Hematopoietic multipotent progenitor cell treated with erythropoietin and hydrocortisone succinate and interleukin-3 and kit ligand, for 4 days (in vitro differentiated cells): Measurements from ENCODE around the gene SLCO3A1.

Experiments used
- DNase-seq: peaks from one replicate; pipeline ENCODE4 v3.0.0-alpha.2; 2015

Gene SLCO3A1

DNA sequence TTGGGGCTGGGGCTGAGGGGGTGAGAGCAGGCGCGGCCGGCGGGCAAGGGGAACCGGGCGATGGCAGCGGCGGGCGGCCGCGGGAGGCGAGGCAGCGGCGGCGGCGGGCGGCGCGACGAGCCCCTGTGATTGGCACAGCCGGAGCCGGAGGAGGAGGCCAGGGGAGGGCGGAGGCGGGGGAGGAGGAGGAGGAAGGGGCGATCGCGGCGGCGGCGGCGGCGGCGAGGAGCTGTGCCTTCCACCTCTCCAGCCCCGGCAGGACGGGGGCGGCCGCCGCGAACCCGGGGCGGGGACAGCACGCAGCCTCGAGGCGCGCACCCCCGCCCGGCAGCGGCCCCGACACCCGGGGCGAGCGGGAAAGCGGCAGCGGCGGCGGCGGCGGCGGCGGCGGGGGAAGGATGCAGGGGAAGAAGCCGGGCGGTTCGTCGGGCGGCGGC, at the start of gene SLCO3A1:
Gene SLCO3A1 (plus strand): TSS at position 198 of the 437 bp plus-strand sequence.
- DNase-seq: peak; percentile 87

DNA sequence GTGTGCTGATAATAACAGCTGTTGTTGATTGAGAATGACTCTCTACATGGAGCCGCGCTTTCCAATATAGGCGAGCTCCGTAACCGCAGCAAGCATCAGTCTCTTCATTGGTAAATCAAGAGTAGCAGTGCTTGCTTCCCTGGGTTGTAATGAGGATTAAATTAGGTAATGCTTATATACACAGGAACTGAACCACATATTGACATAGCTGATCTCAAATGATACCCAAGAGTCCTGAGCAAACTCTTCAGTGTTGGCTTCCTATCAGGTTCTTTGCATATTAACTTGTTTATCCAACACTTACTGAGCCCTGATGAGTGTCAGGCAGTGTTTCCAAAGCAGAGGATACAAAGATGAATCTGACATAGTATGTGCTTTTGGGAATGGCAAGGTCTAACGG, 46.4 kb upstream of the SLCO3A1 start:
- no peak for DNase-seq

DNA sequence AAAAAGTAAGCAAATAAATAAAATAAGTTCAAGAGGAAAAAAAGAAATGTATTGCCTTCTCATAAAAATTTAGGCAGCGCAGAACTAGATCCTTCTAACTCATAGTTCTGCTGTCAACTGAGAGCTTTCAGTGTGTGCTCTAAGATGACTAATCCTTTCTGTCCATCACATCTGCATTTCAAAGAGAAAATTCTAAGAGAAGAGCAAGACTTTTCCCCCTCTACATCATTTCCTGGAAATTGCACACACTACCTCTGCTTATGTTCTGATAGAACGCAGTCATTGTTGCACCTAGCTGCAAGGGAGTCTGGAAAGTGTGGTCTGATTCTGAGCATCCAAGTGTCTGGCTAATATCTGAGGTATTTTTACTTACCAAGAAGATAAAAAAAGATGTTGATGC, 39.6 kb upstream of the SLCO3A1 start:
- DNase-seq: no peak

DNA sequence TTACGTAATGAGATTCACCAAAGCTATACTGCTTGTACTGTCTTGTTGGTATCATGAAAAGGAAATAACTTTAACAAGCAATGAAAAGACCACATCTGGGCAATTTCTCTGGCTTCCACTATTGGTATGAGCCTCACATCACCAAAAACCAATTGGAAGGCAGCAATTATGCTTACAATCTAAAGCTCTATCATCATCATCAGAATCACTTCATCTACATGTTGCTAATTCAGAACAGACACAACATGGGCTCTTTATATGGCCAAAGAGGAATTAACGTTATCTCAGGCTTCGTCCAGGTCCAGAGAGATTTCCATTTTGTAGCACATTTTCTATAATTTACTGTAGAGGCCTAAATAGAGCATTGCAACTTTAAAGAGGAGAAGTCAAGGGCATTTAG, 36.6 kb upstream of the SLCO3A1 start:
- DNase-seq: no peak

DNA sequence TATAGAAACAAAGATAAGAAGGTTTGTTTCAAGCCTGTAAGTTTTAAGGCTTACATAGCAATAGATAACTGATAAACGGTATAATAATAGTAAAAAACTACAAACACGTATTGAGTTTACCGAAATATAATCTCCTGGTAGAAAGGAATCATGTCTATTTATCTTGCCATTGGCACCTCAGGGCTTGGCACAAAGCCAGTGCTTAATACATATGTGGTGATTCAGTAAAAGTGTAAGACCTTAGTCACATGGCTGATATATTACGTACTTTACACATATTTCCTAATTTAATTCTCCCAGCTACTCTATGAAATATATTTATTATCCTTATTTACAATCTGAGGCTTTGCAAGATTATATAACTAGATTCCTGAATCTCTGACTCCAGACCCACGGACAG, 32.0 kb upstream of the SLCO3A1 start:
- DNase-seq: no peak

DNA sequence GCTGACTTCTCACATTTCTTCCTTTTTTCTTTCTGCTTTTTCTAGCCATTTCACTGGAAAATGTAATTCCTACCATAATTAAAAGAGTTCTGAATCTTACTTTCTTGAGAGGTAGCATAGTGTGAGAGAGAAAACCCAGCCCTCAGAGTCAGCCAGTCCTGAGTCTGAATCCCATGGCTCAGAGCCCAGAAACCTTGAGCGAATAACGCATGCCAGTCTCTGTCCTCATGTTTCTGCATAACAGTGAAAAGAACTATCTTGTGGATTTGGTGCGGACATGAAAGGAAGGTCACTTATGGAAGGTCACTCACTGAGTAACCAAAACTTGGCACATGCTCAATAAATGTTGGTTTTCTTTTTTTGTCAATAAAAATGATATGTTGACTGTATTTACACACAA, 29.3 kb upstream of the SLCO3A1 start:
- DNase-seq: no peak

DNA sequence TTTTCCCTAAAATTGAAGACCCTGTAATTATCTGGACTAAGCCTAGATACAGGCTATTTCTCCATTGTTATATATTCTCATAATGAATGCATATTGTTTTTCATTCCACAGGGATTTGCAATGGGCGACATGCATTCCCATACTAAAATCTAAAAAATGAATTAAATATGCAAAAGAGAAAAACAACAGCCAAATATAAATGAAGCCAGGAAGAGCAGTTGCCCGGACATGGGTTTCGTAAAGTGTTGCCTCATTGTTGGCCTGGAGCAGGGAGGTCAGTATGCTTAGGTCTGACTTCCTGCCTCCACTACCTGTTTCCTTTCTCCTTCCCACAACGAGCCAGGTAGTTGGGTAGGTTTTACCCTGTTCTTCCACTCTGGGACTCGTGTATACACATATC, 27.1 kb upstream of the SLCO3A1 start:
- no peak for DNase-seq

DNA sequence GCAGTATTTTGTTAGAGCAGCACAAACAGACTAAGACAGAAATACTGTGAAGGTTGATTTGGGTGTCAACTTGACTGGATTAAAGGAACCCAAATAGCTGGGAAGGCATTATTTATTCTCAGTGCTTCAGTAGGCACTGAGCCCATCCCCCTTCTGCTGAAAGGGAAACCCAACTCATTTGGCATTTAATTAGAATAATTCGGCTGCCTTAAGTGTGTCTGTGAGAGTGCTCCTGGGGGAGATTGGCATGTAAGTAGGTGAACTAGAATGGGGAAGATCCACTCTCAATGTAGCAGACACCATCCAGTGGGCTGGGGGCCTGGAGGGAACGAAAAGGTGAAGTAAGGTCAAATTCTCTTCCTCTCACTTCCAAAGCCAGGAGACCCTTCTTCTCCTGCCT, 20.5 kb upstream of the SLCO3A1 start:
- DNase-seq: no peak

DNA sequence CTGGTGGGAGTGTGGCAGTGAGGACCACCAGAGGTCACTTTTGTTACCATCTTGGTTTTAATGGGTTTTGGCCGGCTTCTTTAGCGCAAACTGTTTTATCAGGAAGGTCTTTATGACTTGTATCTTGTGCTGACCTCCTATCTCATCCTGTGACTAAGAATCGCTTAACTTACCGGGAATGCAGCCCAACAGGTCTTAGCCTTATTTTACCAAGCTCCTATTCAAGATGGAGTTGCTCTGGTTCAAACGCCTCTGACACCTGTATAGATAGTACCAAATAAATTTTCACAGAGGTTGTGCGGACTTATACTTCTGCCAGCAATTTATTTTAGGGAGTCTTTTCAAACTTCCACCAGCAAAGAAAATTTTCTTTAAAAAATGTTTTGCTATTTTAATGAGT, 13.6 kb upstream of the SLCO3A1 start:
- no peak for DNase-seq

DNA sequence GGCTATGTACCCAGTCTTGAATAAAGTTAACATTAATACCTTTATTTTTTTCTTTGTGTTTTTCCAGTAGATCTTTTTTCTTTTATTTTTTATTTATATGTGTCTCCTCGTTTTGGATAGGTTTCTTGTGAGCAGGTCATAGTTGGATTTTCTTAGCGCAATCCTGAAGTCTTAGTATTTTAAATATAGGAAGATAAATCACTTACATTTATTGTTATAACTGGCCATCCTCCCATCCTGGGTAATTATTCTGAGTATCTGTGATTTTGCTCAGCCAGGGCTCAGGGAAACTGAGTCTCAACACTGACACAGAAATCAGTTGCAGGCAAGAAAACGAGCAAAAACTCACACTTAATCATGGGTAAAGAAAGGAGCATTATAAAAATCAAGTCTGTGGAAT, 11.6 kb upstream of the SLCO3A1 start:
- DNase-seq: no peak

DNA sequence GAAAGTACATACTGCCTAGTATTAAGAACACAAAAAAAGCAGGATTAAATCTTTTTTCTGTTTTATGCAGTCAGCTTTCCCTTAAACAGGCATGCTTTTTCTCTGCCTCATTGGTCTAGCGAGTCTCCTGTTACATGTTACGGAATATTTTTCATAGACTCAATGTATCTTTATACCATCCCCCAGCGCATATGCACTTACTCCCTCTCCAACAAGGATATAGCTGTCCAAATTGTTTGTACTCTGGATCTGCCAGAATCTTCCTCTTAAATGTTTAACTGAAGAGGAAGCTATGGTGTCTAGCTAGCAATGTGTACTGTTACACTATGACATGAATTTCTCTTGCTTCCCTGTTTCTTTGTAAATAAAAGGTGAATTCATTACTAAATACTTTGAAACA, 9.2 kb upstream of the SLCO3A1 start:
- no peak for DNase-seq

DNA sequence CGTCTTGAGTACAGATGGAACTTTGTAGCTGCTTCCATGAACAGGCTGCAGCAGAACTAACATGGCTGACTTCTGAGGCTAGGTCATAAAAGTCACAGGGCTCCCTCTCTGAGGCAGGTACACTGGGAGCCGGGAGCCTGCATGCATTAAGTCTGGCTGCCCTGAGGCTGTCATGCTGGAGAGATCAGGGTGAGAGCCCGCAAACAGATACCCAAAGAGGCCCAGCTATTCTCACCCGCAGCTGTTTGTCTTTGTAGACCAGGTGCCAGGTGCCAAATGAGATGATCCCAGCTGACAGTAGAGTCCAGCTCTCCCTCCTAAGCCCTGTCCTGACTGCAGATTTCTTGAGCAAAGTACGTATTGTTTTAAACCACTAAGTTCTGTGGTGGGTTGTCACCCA, 8.6 kb upstream of the SLCO3A1 start:
- no peak for DNase-seq

DNA sequence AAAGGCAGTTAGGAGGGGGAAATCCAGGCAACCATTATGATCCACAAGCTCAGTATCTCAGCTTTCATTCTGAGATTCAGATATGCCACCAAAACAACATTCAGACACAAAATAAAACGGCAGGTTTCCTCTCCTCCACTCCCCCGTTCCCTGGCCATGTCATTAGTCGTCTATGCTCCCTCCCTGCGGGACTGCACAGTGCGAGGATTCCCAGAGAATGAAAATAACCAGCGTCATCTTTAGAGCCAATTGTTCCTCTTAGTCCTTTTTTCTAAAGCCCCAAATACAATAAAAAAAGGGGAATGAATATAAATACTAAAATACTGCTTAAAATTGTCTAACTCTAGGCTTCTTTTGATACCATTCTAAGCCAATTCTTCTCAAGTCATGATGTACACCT, 7.8 kb upstream of the SLCO3A1 start:
- DNase-seq: no peak

DNA sequence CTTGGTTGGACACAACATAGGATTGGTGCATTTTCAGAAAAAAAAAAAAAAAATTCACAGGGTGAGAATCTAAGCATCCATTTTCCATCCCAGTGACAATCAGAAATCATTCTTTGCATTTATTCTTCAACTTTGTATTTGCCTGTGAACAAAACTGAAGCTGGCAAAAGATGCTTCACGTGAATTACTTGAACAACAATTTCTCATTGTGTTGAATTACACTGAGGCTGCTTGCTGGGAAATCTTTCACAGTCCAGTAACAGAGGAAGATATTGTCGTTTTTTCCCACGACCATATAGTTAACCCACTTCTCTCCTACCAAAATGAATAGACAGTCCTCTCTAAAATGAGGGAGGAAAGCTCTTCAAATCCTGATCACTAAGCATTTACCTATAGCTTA, 4.3 kb upstream of the SLCO3A1 start:
- no peak for DNase-seq

DNA sequence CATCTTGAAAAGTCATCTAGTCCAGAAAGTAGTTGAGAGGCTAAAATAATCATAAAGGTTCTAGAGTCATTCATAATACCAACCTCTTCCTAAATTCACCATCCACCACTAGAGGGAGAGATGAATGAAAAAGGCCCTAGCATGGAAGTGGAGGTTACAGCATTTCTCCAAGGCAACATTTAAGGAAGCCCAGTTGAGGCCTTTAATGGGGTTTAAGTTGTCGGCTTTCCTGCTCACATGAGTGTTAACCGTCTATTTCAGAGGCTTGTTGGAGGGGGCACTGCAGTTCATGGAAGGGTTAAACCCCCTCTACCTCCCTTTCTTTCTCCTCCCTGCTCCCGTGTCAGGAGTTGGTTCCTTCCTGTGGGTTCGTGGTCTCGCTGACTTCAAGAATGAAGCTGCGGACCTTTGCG, 3.8 kb upstream of the SLCO3A1 start:
- DNase-seq: peak; percentile 90

DNA sequence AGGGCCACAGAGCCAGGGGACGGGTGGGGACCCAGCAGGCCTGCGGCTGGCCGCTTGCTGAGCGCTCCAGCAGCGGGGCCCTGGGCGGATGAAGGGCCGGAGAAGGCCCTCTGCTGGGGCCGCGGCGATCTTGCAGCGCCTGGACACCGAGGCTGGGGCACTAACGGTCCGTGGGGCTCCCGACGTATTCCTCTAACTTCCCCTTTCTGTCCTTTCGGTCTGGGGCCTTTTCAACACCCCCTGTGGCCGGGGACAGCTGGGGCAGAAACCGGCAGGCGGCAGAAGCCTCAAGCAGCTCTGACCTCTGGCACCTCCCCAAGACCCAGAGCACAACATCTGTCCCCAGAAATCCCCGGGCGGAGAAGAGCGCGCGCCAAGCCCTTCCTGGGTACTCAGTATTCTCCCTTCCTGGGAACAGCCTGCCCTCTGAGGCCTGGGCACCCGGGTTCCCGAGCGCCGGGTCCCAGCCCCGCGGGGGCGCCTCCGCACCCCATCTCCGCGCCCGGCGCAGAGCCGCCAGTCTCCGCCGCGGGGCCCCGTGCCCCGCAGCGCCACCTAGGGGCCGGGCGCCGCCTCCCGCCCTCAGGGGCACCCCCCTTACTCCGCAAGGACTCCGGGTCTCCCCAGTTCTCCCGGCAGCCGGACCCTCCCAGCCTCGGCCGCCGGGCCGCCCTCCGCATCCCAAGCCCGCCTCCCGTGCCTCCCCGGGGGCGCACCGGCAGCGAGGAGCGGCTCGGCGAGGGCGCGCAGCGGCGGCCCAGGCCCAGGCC, 582 bp upstream of the SLCO3A1 start:
- DNase-seq: peak; percentile 95

DNA sequence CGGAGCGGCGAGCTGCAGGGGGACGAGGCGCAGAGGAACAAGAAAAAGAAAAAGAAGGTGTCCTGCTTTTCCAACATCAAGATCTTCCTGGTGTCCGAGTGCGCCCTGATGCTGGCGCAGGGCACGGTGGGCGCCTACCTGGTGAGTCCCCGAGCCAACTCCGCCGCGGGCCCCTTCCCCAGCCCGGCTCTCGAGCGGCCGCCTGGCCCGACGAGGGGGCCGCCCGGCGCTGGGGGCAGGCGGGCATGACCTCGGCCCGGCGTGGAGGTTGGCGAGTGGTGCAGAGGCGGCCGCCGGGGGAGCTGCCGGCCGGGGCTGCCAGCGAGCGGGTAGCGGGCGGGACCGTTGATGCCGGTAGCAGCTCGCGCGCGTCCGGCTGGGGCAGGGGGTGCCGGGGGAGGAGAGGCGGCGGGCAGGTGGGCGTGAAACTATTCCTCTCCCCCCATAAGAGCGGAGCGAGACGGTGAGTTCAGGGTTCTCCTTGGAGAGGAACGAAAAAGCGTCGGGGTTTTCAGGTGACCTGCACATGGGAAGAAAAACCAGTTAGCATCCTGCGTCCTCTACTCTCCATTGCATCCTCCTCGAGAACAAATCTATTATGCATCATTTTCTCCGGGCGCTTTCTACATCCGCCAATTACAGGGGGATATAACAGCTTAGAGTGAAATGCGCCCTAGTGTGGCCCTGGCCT, 585 bp downstream of the SLCO3A1 start:
- peak; percentile 72 for DNase-seq

DNA sequence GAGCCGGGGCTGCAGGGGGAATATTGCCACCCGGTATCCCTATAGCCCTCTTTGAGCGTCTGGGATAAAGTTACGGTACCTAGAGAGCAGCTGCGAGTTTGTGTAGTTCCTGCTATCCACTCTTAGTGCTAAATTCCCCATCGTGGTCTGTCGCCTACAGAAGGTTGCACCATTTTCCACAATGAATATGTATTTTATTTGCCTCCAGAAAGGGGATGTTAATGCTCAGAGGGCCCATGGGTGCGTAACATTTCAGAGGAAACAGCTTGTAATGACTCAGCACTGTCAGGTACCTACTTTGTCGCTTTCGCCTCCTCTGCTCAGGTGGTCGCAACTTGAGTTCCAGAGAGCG, 1.1 kb downstream of the SLCO3A1 start:
- DNase-seq: peak; percentile 74

DNA sequence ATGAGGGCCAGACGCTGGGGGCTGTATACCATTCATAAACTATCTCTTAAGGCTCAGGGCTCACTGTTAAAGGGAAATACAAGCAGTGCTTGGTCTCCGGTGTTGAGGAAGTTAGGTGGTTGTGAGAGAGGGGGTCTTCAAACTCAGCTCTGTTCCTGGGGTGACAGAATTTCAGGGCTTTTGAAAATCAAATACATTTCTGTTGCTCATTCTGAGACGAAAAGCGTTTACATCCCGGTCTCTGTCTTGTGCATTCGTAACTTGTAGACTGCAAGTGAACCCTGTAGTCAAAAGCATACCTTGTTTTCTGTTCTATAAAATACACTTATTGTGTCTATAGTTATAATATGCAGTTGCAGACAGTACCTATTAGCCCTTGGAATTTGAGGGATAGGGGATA, 1.7 kb downstream of the SLCO3A1 start:
- DNase-seq: no peak

DNA sequence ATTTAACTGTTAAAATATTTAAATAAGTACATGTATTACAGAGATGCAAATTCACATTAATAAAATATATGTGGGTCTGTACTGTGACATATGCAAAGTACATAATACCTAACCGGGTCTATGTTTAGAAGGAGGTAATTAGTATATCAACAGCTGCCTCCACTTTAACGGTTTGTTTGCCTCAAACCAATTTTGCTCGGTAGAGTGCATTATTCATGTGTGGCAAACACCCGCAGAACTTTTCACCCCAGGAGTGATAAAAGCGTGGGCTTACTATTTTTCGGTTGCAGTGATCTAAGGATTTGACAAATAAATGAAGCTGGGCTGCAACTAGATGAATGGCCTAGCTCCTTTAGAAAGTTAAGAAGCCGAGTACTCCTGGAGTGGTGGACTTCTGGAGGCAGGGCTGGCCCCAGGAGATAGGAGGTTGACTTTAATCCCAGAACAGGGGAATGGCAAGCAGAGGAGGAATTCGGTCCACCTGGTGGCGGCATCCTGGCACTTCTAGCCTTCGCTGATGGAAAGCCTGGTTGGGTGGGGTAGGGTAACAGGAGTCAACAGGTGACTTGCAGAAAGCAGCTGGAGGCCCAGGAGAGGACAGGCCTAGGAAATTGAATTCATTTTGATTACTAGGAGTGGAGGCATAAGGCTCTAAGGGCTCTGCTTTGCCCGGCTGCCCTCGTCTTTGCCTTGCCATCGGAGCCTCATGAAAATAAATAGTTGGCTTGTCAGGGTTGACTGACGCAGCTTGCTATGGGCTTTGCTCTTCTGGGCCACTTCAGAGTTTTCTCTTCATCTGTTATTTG, 2.4 kb downstream of the SLCO3A1 start:
- no peak for DNase-seq

DNA sequence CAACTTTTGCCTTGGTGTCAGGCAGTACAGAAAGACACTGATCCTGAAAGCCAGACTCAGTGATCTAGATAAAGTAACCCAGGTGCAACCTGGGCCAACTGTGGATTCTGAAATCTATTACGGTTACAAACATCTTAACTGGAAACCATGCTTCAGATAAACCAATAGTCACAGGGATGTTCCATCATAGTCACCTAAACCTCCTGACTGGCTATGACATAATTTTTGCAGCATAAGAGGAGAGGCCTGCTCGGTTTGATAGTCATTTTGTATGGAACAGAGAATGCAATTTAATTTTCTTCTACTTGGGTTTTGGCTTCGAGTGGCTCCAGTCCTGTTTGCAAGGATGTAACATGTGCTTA, 3.7 kb downstream of the SLCO3A1 start:
- DNase-seq: peak; percentile 45

DNA sequence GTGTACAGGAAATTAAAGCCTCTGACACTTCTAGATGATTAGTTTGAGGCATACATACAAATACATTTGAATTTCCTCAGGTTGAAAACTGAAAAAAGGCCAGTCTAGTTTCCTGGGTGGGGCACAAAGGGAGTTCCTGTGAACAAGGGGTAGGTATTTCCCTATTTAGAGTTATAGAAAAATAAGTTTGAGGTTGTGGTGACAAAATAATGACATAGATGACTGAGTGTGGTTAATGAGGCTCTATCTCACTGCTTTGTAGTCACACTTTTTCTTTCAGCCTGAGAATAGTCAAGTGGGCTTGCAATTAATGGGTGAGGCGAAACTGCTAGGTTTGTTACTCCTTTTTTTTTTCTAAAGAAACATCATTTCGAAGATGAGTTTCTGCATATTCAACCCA, 4.3 kb downstream of the SLCO3A1 start:
- DNase-seq: peak; percentile 84

DNA sequence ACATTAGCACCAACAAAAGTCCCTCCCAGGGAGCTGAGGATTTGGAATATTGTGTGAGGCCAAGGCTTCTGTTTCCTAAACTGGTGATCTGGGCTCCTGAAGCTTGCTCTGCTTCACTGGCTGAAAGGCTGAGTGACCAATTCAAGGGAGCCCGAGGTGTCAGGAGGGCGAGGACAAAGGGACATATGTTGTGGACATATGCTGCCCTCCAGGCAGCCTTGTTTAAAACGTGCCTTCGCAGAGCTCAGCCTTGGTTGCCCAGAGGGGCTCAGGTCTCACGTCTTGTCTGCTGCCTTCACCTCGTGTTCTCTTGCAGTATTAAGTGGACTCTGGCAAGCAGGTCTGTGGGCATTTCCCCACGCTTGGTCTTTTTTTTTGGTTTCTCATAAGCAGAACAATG, 7.0 kb downstream of the SLCO3A1 start:
- DNase-seq: no peak

DNA sequence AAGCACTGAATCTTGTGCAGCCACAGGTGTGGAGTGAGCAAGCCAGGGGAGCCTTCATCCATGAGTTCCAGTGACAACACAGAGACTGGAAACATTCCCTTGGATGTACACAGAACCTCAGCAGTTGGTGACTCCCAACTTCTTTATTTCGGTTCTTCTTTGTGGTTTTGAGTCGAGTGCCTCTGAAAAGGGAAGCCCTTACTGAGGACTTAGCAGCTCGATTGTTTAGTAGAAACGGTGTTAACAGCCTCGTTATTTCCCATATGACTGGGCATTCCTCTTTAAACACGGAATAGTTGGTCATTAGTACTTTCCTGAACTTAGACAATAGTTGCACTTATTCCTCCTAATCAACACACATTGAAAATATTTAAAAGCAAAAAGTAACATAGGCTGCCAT, 7.7 kb downstream of the SLCO3A1 start:
- peak; percentile 80 for DNase-seq
